GM23338 (cell line): ENCODE results near the gene OR51D1. TPM values are rescaled to one million over a fixed set of nuclear protein-coding genes. Genes with fewer than 3 reads are reported as not detected.

Experiments
- ATAC-seq: fragments of 200-7000 bp; cut with Tn5 transposase; 3 replicates; pipeline ENCODE4 v1.9.1; 2020
- DNase-seq: peaks from one replicate; pipeline ENCODE4 v3.0.0-alpha.2; 2015; ENCODE audit warnings: low spot score
- H2AFZ ChIP-seq: fragments of 200-600 bp; sonication (generic); 2 replicates; pipeline ENCODE4 v1.8.0; 2016; ENCODE audit warnings: antibody characterized with exemption, mild to moderate bottlenecking, moderate library complexity
- H3F3A ChIP-seq: fragments of 200-600 bp; sonication (generic); replicated peaks from 2 replicates; pipeline ENCODE4 v1.8.0; 2017; ENCODE audit warnings: antibody characterized with exemption, mixed run types, low read depth
- H3K27ac ChIP-seq: fragments of 200-600 bp; sonication (generic); 2 replicates; pipeline ENCODE4 v1.6.1; 2016; ENCODE audit warnings: low read depth
- H3K27me3 ChIP-seq: fragments of 200-600 bp; sonication (generic); 2 replicates; pipeline ENCODE4 v1.8.0; 2016; ENCODE audit warnings: mild to moderate bottlenecking, mixed run types, moderate library complexity; ENCODE audit not compliant: insufficient read depth
- H3K36me3 ChIP-seq: fragments of 200-600 bp; sonication (generic); 2 replicates; pipeline ENCODE4 v1.8.0; 2016; ENCODE audit warnings: mild to moderate bottlenecking; ENCODE audit not compliant: insufficient read depth
- H3K4me1 ChIP-seq: fragments of 200-600 bp; sonication (generic); 2 replicates; pipeline ENCODE4 v1.8.0; 2016; ENCODE audit warnings: mild to moderate bottlenecking, moderate library complexity; ENCODE audit not compliant: insufficient read depth
- H3K4me2 ChIP-seq: fragments of 200-600 bp; sonication (generic); 2 replicates; pipeline ENCODE4 v1.7.1; 2017; ENCODE audit warnings: mixed run types
- H3K4me3 ChIP-seq: fragments of 200-600 bp; sonication (generic); 2 replicates; pipeline ENCODE4 v1.6.1; 2016; ENCODE audit warnings: mixed run types
- H3K79me2 ChIP-seq: fragments of 200-600 bp; sonication (generic); replicated peaks from 2 replicates; pipeline ENCODE4 v1.8.0; 2017; ENCODE audit warnings: mild to moderate bottlenecking; ENCODE audit not compliant: insufficient read depth
- H3K9me2 ChIP-seq: fragments of 200-600 bp; sonication (generic); 2 replicates; pipeline ENCODE4 v1.8.0; 2017; ENCODE audit not compliant: insufficient read depth
- H4K20me1 ChIP-seq: fragments of 200-600 bp; sonication (generic); replicated peaks from 2 replicates; pipeline ENCODE4 v1.8.0; 2017; ENCODE audit warnings: mild to moderate bottlenecking; ENCODE audit not compliant: insufficient read depth
- H3K27ac Mint-ChIP-seq: 2 replicates; pipeline ENCODE4 v1.8.0; 2020; ENCODE audit warnings: inconsistent platforms, mild to moderate bottlenecking, moderate library complexity, mixed read lengths
- H3K27me3 Mint-ChIP-seq: 3 replicates; pipeline ENCODE4 v1.8.0; 2022; ENCODE audit warnings: low read depth, mild to moderate bottlenecking, moderate library complexity, mixed read lengths, inconsistent platforms; ENCODE audit not compliant: insufficient read depth, poor library complexity
- H3K36me3 Mint-ChIP-seq: 3 replicates; pipeline ENCODE4 v1.8.0; 2021; ENCODE audit warnings: low read depth, mild to moderate bottlenecking, inconsistent platforms, moderate library complexity, mixed read lengths
- H3K4me1 Mint-ChIP-seq: 3 replicates; pipeline ENCODE4 v1.8.0; 2020; ENCODE audit warnings: mild to moderate bottlenecking, inconsistent platforms, mixed read lengths
- H3K4me3 Mint-ChIP-seq: 3 replicates; pipeline ENCODE4 v1.8.0; 2021; ENCODE audit warnings: moderate library complexity, mild to moderate bottlenecking, inconsistent platforms, mixed read lengths
- H3K9me3 Mint-ChIP-seq: 3 replicates; pipeline ENCODE4 v1.8.0; 2020; ENCODE audit warnings: moderate library complexity, mild to moderate bottlenecking, inconsistent platforms, mixed read lengths
- CTCF ChIP-seq, 2 experiments: fragments of 200-600 bp in 1 of 2; sonication (generic) in 1 of 2; conservative IDR thresholded peaks; 2 replicates each; pipeline versions ENCODE4 v1.5.1 to v1.6.1; 2016 to 2017; ENCODE audit warnings: antibody characterized with exemption in 2 of 2, low read depth in 2 of 2, mild to moderate bottlenecking in 2 of 2, moderate library complexity in 1 of 2
- ETS1 ChIP-seq: IDR thresholded peaks from 2 replicates; pipeline ENCODE4 v1.6.1; 2016; ENCODE audit warnings: antibody characterized with exemption
- EZH2 ChIP-seq: fragments of 200-600 bp; sonication (generic); IDR thresholded peaks from one replicate; pipeline ENCODE4 v1.8.0; 2017; ENCODE audit warnings: antibody characterized with exemption, mild to moderate bottlenecking, low read depth; ENCODE audit not compliant: unreplicated experiment
- EZH2phosphoT487 ChIP-seq: fragments of 200-600 bp; sonication (generic); IDR thresholded peaks from one replicate; pipeline ENCODE4 v1.8.1; 2018; ENCODE audit warnings: antibody characterized with exemption; ENCODE audit not compliant: unreplicated experiment
- JUNB ChIP-seq: IDR thresholded peaks from one replicate; pipeline ENCODE4 v1.6.1; 2016; ENCODE audit warnings: antibody characterized with exemption; ENCODE audit not compliant: unreplicated experiment
- POLR2AphosphoS5 ChIP-seq: IDR thresholded peaks from 2 replicates; pipeline ENCODE4 v1.6.1; 2016; ENCODE audit warnings: antibody characterized with exemption, low read depth
- ZNF114 ChIP-seq: fragments of 250-450 bp; sonication (Bioruptor Pico); IDR thresholded peaks from 2 replicates; pipeline ENCODE4 v1.5.0; 2020; ENCODE audit warnings: mild to moderate bottlenecking, moderate library complexity
- ZNF462 ChIP-seq: fragments of 250-450 bp; sonication (Bioruptor Pico); IDR thresholded peaks from 2 replicates; pipeline ENCODE4 v1.5.0; 2020; ENCODE audit warnings: mild to moderate bottlenecking, moderate library complexity
- polyA plus RNA-seq: library from polyadenylated mRNA; unstranded; fragments of >200 nt; fragmentation: Nextera tagmentation; extraction: Ambion mirVana; gene quantifications from 2 replicates; pipeline ENCODE4 v1.2.1, GENCODE V29; 2016
- total RNA-seq: library from RNA; depleted of rRNA; stranded (reverse); fragments of >200 nt; shearing (Covaris generic); gene quantifications from 2 replicates; pipeline ENCODE4 v1.2.3, GENCODE V29; 2014

OR51D1 gene
- total and polyA plus RNA-seq, 2 experiments from 2014 or later = not detected

DNA sequence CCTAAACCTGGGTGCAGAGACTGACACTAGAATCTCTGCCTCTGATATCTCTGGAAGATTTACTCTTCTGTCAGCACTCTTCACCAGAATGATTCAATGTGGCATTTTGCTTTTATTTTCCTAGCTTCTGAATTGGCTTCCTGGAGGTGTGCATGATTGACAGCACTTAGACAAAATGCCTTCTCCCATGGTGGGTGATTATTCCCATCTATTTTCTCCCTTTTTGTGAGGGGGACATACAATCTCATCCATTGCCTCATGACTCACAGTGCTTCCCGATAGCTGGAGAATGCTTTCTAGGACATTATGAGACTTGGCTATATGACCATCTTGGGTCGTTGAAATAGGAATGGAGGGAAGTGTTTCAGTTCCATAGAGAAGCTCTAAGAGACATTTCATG, 25.3 kb upstream of the OR51D1 start (continued):
- TF ChIP-seq JUNB = no peak

- no peak for DNase-seq
- no peak for ATAC-seq
- Mint-ChIP-seq H3K9me3 (peaks cover 2% of the 10 kb centered on the region; the same call in 1 of the 3 replicates), H3K4me1 (no peaks in the 10 kb centered on the region), H3K4me3 (no peak overlapping the region), H3K27ac (no peak overlapping the region), H3K27me3 (no peaks in the 10 kb centered on the region), H3K36me3 (no peaks in the 10 kb centered on the region)
- H3K27ac ChIP-seq = no peak overlapping the region
- peaks cover 6% of the 10 kb centered on the region; the same call in 1 of the 2 replicates for H3K9me2 ChIP-seq
- no peaks in the 10 kb centered on the region for H3K36me3 ChIP-seq
- no peaks in the 10 kb centered on the region for H4K20me1 ChIP-seq
- TF ChIP-seq EZH2phosphoT487 = no peak
- TF ChIP-seq ZNF114 (CRISPR knock-in tag) = no peak
- no peak for TF ChIP-seq EZH2
- H2AFZ ChIP-seq = no peak overlapping the region
- no peaks in the 10 kb centered on the region for H3K4me1 ChIP-seq
- no peaks in the 10 kb centered on the region for H3K79me2 ChIP-seq
- H3K4me3 ChIP-seq = no peak overlapping the region
- no peak overlapping the region for H3K4me2 ChIP-seq
- no peaks in the 10 kb centered on the region for H3F3A ChIP-seq
- no peaks in the 10 kb centered on the region for H3K27me3 ChIP-seq
Observed at GRCh38 chr11:4615856-4616444, 21.3 kb upstream of the OR51D1 start.

DNA sequence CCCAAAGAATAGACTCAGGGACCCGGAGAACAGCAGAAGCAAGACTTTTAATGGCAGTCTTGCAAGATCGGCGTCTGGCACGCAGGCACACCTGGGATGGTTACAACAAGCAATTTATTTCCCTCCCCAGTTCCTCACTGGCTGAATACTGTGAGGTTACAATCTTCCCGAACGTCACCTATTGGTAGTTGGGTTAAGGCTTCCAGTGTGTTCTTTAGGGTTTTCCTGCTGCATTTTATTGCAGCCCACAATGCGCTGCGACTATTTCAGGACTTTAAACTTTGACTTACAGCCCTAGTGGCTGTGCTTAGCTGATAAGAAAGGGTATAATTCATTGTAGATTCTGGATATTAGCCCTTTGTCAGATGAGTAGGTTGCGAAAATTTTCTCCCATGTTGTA, 17.8 kb upstream of the OR51D1 start:
- 0 out of 2 replicates have a peak, but pooled peaks cover 6% of the 10 kb centered on the region for H3K9me2 ChIP-seq
- H3K9me3 Mint-ChIP-seq = peaks cover 6% of the 10 kb centered on the region
- H3K27me3 Mint-ChIP-seq = no peaks in the 10 kb centered on the region
- H3K27me3 ChIP-seq = no peaks in the 10 kb centered on the region
- no peak overlapping the region for H2AFZ ChIP-seq
- no peak overlapping the region for H3K27ac ChIP-seq
- H4K20me1 ChIP-seq = no peaks in the 10 kb centered on the region
- no peaks in the 10 kb centered on the region for H3F3A ChIP-seq
- H3K4me1 Mint-ChIP-seq = no peaks in the 10 kb centered on the region
- H3K27ac Mint-ChIP-seq = no peak overlapping the region
- no peaks in the 10 kb centered on the region for H3K36me3 ChIP-seq
- H3K79me2 ChIP-seq = no peaks in the 10 kb centered on the region
- no peaks in the 10 kb centered on the region for H3K4me1 ChIP-seq
- H3K36me3 Mint-ChIP-seq = no peaks in the 10 kb centered on the region
- H3K4me2 ChIP-seq = no peak overlapping the region
- DNase-seq (no peak), ATAC-seq (no peak)
- no peak overlapping the region for H3K4me3 ChIP-seq
- no peak overlapping the region for H3K4me3 Mint-ChIP-seq
- TF ChIP-seq ZNF462 (CRISPR knock-in tag) (no peak), JUNB (no peak), CTCF (conservative IDR thresholded peaks at IDR 0.05; ENCODE audit: low read depth in 2 of 2) (no peak), POLR2AphosphoS5 (no peak), EZH2 (no peak), ETS1 (no peak)
